Duodenal mucosa (tissue), 2 donors: ENCODE data around the gene CSTB.

Source experiments
- H3K27ac ChIP-seq: one replicate; pipeline ENCODE4 v1.7.0; 2013; ENCODE audit warnings: low read depth, low read length
- H3K27me3 ChIP-seq, 2 donors: one replicate each; pipeline ENCODE4 v1.7.0; 2013; ENCODE audit warnings: low read length in 2 of 2, control low read depth in 1 of 2; ENCODE audit not compliant: insufficient read depth in 2 of 2, control insufficient read depth in 1 of 2
- H3K36me3 ChIP-seq, 2 donors: one replicate each; pipeline ENCODE4 v1.7.0; 2013; ENCODE audit warnings: low read length in 2 of 2, control low read depth in 1 of 2; ENCODE audit not compliant: insufficient read depth in 2 of 2, control insufficient read depth in 1 of 2
- H3K4me1 ChIP-seq, 2 donors: one replicate each; pipeline ENCODE4 v1.7.0; 2013; ENCODE audit warnings: low read length in 2 of 2, control low read depth in 1 of 2; ENCODE audit not compliant: insufficient read depth in 2 of 2, control insufficient read depth in 1 of 2
- H3K4me3 ChIP-seq, 2 donors: one replicate each; pipeline ENCODE4 v1.7.0; 2013; ENCODE audit warnings: low read length in 2 of 2, low read depth in 1 of 2
- H3K9ac ChIP-seq, 2 donors: one replicate each; pipeline ENCODE4 v1.7.0; 2013; ENCODE audit warnings: low read length in 2 of 2, low read depth in 1 of 2
- H3K9me3 ChIP-seq, 2 donors: one replicate each; pipeline ENCODE4 v1.7.0; 2013; ENCODE audit warnings: low read length in 2 of 2, control low read depth in 1 of 2; ENCODE audit not compliant: control insufficient read depth in 1 of 2

CSTB gene

GRCh38 chr21:43740497-43741156, 35.5 kb downstream of the CSTB start:
- Histone ChIP-seq H3K36me3 (peaks cover 17 to 46% of the 10 kb centered on the region in 2 donors), H3K4me1 (peaks cover 10 to 11% of the 10 kb centered on the region in 2 donors), H3K9ac (no peak overlapping the region), H3K27ac (no peak overlapping the region), H3K4me3 (no peak overlapping the region), H3K27me3 (no peaks in the 10 kb centered on the region), H3K9me3 (no peaks in the 10 kb centered on the region)

- Histone ChIP-seq H3K9ac (no peak overlapping the region), H3K36me3 (peaks cover 17 to 41% of the 10 kb centered on the region in 2 donors), H3K9me3 (no peaks in the 10 kb centered on the region), H3K27ac (no peak overlapping the region), H3K4me1 (peaks cover 11 to 12% of the 10 kb centered on the region in 2 donors), H3K27me3 (no peaks in the 10 kb centered on the region), H3K4me3 (no peak overlapping the region)
Observed at GRCh38 chr21:43739621-43740435, 36.3 kb downstream of the CSTB start.

GRCh38 chr21:43737158-43737950, 38.8 kb downstream of the CSTB start:
- no peak overlapping the region for H3K4me3 ChIP-seq
- no peaks in the 10 kb centered on the region for H3K9me3 ChIP-seq
- H3K9ac ChIP-seq = no peak overlapping the region
- H3K36me3 ChIP-seq = peaks cover 11 to 25% of the 10 kb centered on the region in 2 donors
- H3K4me1 ChIP-seq = peaks cover 30 to 34% of the 10 kb centered on the region in 2 donors
- no peaks in the 10 kb centered on the region for H3K27me3 ChIP-seq
- no peak overlapping the region for H3K27ac ChIP-seq

- Histone ChIP-seq H3K4me1 (peaks cover 38 to 44% of the 10 kb centered on the region in 2 donors), H3K27me3 (no peaks in the 10 kb centered on the region), H3K9ac (no peak overlapping the region), H3K4me3 (no peak overlapping the region), H3K36me3 (peaks cover 6 to 19% of the 10 kb centered on the region in 2 donors), H3K9me3 (no peaks in the 10 kb centered on the region), H3K27ac (no peak overlapping the region)
Observed at GRCh38 chr21:43736224-43736883, 39.8 kb downstream of the CSTB start.

GRCh38 chr21:43735236-43736091, 40.6 kb downstream of the CSTB start:
- H3K36me3 ChIP-seq = peaks cover 6 to 19% of the 10 kb centered on the region in 2 donors
- H3K27ac ChIP-seq = no peak overlapping the region
- H3K9me3 ChIP-seq = no peaks in the 10 kb centered on the region
- H3K9ac ChIP-seq = peak overlapping the region in 1 of 2 donors; percentile 59
- peaks cover 39 to 52% of the 10 kb centered on the region in 2 donors for H3K4me1 ChIP-seq
- H3K27me3 ChIP-seq = no peaks in the 10 kb centered on the region
- H3K4me3 ChIP-seq = no peak overlapping the region

GRCh38 chr21:43734928-43735229, 41.2 kb downstream of the CSTB start:
- peaks cover 35 to 55% of the 10 kb centered on the region in 2 donors for H3K4me1 ChIP-seq
- no peaks in the 10 kb centered on the region for H3K9me3 ChIP-seq
- H3K36me3 ChIP-seq = peaks cover 6 to 19% of the 10 kb centered on the region in 2 donors
- no peaks in the 10 kb centered on the region for H3K27me3 ChIP-seq
- no peak overlapping the region for H3K27ac ChIP-seq
- peak overlapping the region; percentile 1 to 59 for H3K9ac ChIP-seq
- H3K4me3 ChIP-seq = no peak overlapping the region

GRCh38 chr21:43734131-43734927, 41.8 kb downstream of the CSTB start:
- H3K27me3 ChIP-seq = no peaks in the 10 kb centered on the region
- peaks cover 6 to 19% of the 10 kb centered on the region in 2 donors for H3K36me3 ChIP-seq
- peaks cover 37 to 61% of the 10 kb centered on the region in 2 donors for H3K4me1 ChIP-seq
- H3K4me3 ChIP-seq = no peak overlapping the region
- peak overlapping the region; percentile 66 for H3K27ac ChIP-seq
- peak overlapping the region; percentile 1 to 59 for H3K9ac ChIP-seq
- no peaks in the 10 kb centered on the region for H3K9me3 ChIP-seq

GRCh38 chr21:43733529-43734071, 42.5 kb downstream of the CSTB start:
- Histone ChIP-seq H3K27ac (peak overlapping the region; percentile 66), H3K36me3 (peaks cover 6 to 19% of the 10 kb centered on the region in 2 donors), H3K4me1 (peaks cover 41 to 67% of the 10 kb centered on the region in 2 donors), H3K9ac (peak overlapping the region; percentile 59 to 64), H3K27me3 (no peaks in the 10 kb centered on the region), H3K4me3 (peak overlapping the region; percentile 29 to 32), H3K9me3 (no peaks in the 10 kb centered on the region)
